WTC11 (cell line): Measurements from ENCODE around the gene JADE2. TPM values are rescaled to one million over a fixed set of nuclear protein-coding genes. Genes with fewer than 3 reads are reported as not detected.

Source experiments
- CBFB ChIP-seq: sonication (generic); formaldehyde crosslinking; IDR thresholded peaks from 2 replicates; pipeline ENCODE4 v1.8.1; 2022; ENCODE audit warnings: mild to moderate bottlenecking, low read depth, missing genetic modification reagents
- ETV6 ChIP-seq: sonication (generic); formaldehyde crosslinking; IDR thresholded peaks from 2 replicates; pipeline ENCODE4 v1.8.1; 2022; ENCODE audit warnings: mild to moderate bottlenecking, missing genetic modification reagents
- FOXJ3 ChIP-seq: sonication (generic); formaldehyde crosslinking; IDR thresholded peaks from 2 replicates; pipeline ENCODE4 v1.9.0; 2021; ENCODE audit warnings: missing genetic modification reagents, mild to moderate bottlenecking, borderline replicate concordance
- FOXP1 ChIP-seq: sonication (generic); formaldehyde crosslinking; IDR thresholded peaks from 2 replicates; pipeline ENCODE4 v1.8.0; 2022; ENCODE audit warnings: missing genetic modification reagents, mild to moderate bottlenecking, moderate library complexity, borderline replicate concordance
- GTF2I ChIP-seq: fragments of 250-450 bp; sonication (Bioruptor Pico); conservative IDR thresholded peaks from 2 replicates; pipeline ENCODE4 v1.4.0; 2021; ENCODE audit warnings: mild to moderate bottlenecking
- KAT7 ChIP-seq: sonication (generic); formaldehyde crosslinking; IDR thresholded peaks from 2 replicates; pipeline ENCODE4 v1.8.1; 2023; ENCODE audit warnings: missing genetic modification reagents, mild to moderate bottlenecking, borderline replicate concordance
- MYBL2 ChIP-seq: sonication (generic); formaldehyde crosslinking; IDR thresholded peaks from 2 replicates; pipeline ENCODE4 v1.8.1; 2023; ENCODE audit warnings: mild to moderate bottlenecking, moderate library complexity, missing genetic modification reagents
- NR3C1 ChIP-seq: sonication (generic); formaldehyde crosslinking; conservative IDR thresholded peaks from 2 replicates; pipeline ENCODE4 v1.8.1; 2023; ENCODE audit warnings: low read depth, mild to moderate bottlenecking, missing genetic modification reagents
- RELA ChIP-seq: sonication (generic); formaldehyde crosslinking; IDR thresholded peaks from 2 replicates; pipeline ENCODE4 v1.8.1; 2022; ENCODE audit warnings: missing genetic modification reagents, mild to moderate bottlenecking, borderline replicate concordance
- RORB ChIP-seq: fragments of 250-450 bp; sonication (Bioruptor Pico); IDR thresholded peaks from 2 replicates; pipeline ENCODE4 v1.9.0; 2021; ENCODE audit warnings: mild to moderate bottlenecking
- TP53 ChIP-seq: sonication (generic); formaldehyde crosslinking; IDR thresholded peaks from 2 replicates; pipeline ENCODE4 v1.8.1; 2023; ENCODE audit warnings: mild to moderate bottlenecking, missing genetic modification reagents
- ZNF317 ChIP-seq: sonication (generic); formaldehyde crosslinking; IDR thresholded peaks from 2 replicates; pipeline ENCODE4 v1.8.1; 2023; ENCODE audit warnings: low read depth, mild to moderate bottlenecking, moderate library complexity, missing genetic modification reagents, borderline replicate concordance
- ZNF671 ChIP-seq: fragments of 250-450 bp; sonication (Bioruptor Pico); IDR thresholded peaks from 2 replicates; pipeline ENCODE4 v1.8.0; 2021; ENCODE audit warnings: mild to moderate bottlenecking
- total RNA-seq: library from RNA; stranded (reverse); gene quantifications from 3 replicates; pipeline ENCODE4 v1.2.3, GENCODE V29; 2021
- TF ChIP-seq, protein P1 (sequence below): sonication (generic); formaldehyde crosslinking; IDR thresholded peaks from 2 replicates; pipeline ENCODE4 v1.8.1; 2023; ENCODE audit warnings: mild to moderate bottlenecking, missing genetic modification reagents, moderate library complexity
- TF ChIP-seq, protein P2 (sequence below): sonication (generic); formaldehyde crosslinking; IDR thresholded peaks from 2 replicates; pipeline ENCODE4 v1.8.1; 2022; ENCODE audit warnings: mild to moderate bottlenecking, moderate library complexity, missing genetic modification reagents
- TF ChIP-seq, protein P3 (sequence below): sonication (generic); formaldehyde crosslinking; IDR thresholded peaks from 2 replicates; pipeline ENCODE4 v1.8.1; 2023; ENCODE audit warnings: mild to moderate bottlenecking, moderate library complexity, missing genetic modification reagents
- TF ChIP-seq, protein P4 (sequence below): sonication (generic); formaldehyde crosslinking; IDR thresholded peaks from 2 replicates; pipeline ENCODE4 v1.8.0; 2023; ENCODE audit warnings: missing genetic modification reagents, mild to moderate bottlenecking, borderline replicate concordance
- TF ChIP-seq, protein P5 (sequence below): fragments of 250-450 bp; sonication (Bioruptor Pico); IDR thresholded peaks from 2 replicates; pipeline ENCODE4 v1.9.0; 2021; ENCODE audit warnings: mild to moderate bottlenecking
- TF ChIP-seq, protein P6 (sequence below): sonication (generic); formaldehyde crosslinking; IDR thresholded peaks from 2 replicates; pipeline ENCODE4 v1.8.1; 2022; ENCODE audit warnings: missing genetic modification reagents, borderline replicate concordance
- TF ChIP-seq, protein P7 (sequence below): sonication (generic); formaldehyde crosslinking; IDR thresholded peaks from 2 replicates; pipeline ENCODE4 v1.8.0; 2022; ENCODE audit warnings: mild to moderate bottlenecking, missing genetic modification reagents
- TF ChIP-seq, protein P8 (sequence below): sonication (generic); formaldehyde crosslinking; IDR thresholded peaks from 2 replicates; pipeline ENCODE4 v1.8.1; 2022; ENCODE audit warnings: mild to moderate bottlenecking, missing genetic modification reagents, moderate library complexity, borderline replicate concordance
- TF ChIP-seq, protein P9 (sequence below): sonication (generic); formaldehyde crosslinking; IDR thresholded peaks from 2 replicates; pipeline ENCODE4 v1.8.0; 2022; ENCODE audit warnings: missing genetic modification reagents

The JADE2 gene
- total RNA-seq, 1 experiment from 2014 or later = 40.8 TPM

DNA sequence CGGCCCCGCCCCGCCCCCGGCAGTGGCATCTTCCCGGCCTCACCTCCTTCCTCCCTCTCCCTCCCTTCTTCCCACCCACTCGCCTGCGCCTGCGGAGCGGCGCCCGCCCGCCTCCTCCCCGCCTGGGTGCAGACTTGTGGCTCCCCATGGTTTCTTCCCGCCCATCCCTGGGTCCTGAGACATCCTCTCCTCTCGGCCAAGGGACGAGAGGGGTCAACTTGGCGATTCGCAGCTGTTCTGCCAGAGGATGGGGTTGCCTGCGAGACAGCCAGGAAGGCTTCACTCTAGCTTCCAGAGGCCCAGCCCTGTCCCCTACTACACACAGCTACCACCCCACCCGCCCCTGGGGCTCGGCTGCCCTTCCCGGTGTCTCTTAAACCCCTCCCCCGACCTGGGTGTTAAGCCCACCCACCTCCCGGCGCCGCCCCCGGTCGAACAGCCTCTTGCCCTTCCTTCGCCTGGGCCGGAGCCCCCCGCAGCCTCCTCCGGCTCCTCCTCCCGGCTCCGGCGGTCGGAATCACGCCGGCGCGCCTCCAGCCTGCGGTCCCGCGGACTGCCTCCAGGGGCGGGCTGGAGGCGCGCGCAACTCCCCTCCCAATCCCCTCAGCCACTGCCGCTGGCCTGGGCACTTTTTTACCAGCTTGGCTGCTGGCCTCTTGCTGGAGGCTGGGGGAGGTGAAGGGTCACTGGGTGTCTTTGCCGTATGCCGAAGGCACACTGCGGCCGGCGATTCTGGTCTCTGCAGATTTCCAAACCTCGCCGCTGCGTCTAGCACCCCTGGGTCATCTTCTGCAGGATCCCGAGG is 1.9 kb downstream of the JADE2 start (continued):
- no peak for TF ChIP-seq ZNF317 (CRISPR knock-in tag)
- TF ChIP-seq GTF2I (CRISPR knock-in tag) = no peak
- no peak for TF ChIP-seq FOXP1 (CRISPR knock-in tag)
- TF ChIP-seq, protein P1, sequence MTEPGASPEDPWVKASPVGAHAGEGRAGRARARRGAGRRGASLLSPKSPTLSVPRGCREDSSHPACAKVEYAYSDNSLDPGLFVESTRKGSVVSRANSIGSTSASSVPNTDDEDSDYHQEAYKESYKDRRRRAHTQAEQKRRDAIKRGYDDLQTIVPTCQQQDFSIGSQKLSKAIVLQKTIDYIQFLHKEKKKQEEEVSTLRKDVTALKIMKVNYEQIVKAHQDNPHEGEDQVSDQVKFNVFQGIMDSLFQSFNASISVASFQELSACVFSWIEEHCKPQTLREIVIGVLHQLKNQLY (CRISPR knock-in tag) = no peak
- TF ChIP-seq, protein P2, sequence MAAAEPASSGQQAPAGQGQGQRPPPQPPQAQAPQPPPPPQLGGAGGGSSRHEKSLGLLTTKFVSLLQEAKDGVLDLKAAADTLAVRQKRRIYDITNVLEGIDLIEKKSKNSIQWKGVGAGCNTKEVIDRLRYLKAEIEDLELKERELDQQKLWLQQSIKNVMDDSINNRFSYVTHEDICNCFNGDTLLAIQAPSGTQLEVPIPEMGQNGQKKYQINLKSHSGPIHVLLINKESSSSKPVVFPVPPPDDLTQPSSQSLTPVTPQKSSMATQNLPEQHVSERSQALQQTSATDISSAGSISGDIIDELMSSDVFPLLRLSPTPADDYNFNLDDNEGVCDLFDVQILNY = 0 out of 2 replicates have a peak, but pooled peaks have one; percentile 5
- TF ChIP-seq, protein P3, sequence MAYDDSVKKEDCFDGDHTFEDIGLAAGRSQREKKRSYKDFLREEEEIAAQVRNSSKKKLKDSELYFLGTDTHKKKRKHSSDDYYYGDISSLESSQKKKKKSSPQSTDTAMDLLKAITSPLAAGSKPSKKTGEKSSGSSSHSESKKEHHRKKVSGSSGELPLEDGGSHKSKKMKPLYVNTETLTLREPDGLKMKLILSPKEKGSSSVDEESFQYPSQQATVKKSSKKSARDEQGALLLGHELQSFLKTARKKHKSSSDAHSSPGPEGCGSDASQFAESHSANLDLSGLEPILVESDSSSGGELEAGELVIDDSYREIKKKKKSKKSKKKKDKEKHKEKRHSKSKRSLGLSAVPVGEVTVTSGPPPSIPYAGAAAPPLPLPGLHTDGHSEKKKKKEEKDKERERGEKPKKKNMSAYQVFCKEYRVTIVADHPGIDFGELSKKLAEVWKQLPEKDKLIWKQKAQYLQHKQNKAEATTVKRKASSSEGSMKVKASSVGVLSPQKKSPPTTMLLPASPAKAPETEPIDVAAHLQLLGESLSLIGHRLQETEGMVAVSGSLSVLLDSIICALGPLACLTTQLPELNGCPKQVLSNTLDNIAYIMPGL = 0 out of 2 replicates have a peak, but pooled peaks have one; percentile 3
- TF ChIP-seq, protein P4, sequence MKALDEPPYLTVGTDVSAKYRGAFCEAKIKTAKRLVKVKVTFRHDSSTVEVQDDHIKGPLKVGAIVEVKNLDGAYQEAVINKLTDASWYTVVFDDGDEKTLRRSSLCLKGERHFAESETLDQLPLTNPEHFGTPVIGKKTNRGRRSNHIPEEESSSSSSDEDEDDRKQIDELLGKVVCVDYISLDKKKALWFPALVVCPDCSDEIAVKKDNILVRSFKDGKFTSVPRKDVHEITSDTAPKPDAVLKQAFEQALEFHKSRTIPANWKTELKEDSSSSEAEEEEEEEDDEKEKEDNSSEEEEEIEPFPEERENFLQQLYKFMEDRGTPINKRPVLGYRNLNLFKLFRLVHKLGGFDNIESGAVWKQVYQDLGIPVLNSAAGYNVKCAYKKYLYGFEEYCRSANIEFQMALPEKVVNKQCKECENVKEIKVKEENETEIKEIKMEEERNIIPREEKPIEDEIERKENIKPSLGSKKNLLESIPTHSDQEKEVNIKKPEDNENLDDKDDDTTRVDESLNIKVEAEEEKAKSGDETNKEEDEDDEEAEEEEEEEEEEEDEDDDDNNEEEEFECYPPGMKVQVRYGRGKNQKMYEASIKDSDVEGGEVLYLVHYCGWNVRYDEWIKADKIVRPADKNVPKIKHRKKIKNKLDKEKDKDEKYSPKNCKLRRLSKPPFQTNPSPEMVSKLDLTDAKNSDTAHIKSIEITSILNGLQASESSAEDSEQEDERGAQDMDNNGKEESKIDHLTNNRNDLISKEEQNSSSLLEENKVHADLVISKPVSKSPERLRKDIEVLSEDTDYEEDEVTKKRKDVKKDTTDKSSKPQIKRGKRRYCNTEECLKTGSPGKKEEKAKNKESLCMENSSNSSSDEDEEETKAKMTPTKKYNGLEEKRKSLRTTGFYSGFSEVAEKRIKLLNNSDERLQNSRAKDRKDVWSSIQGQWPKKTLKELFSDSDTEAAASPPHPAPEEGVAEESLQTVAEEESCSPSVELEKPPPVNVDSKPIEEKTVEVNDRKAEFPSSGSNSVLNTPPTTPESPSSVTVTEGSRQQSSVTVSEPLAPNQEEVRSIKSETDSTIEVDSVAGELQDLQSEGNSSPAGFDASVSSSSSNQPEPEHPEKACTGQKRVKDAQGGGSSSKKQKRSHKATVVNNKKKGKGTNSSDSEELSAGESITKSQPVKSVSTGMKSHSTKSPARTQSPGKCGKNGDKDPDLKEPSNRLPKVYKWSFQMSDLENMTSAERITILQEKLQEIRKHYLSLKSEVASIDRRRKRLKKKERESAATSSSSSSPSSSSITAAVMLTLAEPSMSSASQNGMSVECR (CRISPR knock-in tag) = 0 out of 2 replicates have a peak, but pooled peaks have one; percentile 55
- TF ChIP-seq MYBL2 = no peak
- TF ChIP-seq, protein P5, sequence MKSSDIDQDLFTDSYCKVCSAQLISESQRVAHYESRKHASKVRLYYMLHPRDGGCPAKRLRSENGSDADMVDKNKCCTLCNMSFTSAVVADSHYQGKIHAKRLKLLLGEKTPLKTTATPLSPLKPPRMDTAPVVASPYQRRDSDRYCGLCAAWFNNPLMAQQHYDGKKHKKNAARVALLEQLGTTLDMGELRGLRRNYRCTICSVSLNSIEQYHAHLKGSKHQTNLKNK = no peak
- TF ChIP-seq, protein P6, sequence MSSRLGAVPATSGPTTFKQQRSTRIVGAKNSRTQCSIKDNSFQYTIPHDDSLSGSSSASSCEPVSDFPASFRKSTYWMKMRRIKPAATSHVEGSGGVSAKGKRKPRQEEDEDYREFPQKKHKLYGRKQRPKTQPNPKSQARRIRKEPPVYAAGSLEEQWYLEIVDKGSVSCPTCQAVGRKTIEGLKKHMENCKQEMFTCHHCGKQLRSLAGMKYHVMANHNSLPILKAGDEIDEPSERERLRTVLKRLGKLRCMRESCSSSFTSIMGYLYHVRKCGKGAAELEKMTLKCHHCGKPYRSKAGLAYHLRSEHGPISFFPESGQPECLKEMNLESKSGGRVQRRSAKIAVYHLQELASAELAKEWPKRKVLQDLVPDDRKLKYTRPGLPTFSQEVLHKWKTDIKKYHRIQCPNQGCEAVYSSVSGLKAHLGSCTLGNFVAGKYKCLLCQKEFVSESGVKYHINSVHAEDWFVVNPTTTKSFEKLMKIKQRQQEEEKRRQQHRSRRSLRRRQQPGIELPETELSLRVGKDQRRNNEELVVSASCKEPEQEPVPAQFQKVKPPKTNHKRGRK (CRISPR knock-in tag) = no peak
- TF ChIP-seq KAT7 (CRISPR knock-in tag) = no peak
- TF ChIP-seq RORB = no peak
- no peak for TF ChIP-seq CBFB (CRISPR knock-in tag)
- no peak for TF ChIP-seq FOXJ3
- no peak for TF ChIP-seq NR3C1 (CRISPR knock-in tag)
- no peak for TF ChIP-seq TP53 (CRISPR knock-in tag)
- TF ChIP-seq, protein P7, sequence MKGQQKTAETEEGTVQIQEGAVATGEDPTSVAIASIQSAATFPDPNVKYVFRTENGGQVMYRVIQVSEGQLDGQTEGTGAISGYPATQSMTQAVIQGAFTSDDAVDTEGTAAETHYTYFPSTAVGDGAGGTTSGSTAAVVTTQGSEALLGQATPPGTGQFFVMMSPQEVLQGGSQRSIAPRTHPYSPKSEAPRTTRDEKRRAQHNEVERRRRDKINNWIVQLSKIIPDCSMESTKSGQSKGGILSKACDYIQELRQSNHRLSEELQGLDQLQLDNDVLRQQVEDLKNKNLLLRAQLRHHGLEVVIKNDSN (CRISPR knock-in tag) = no peak
- TF ChIP-seq RELA (CRISPR knock-in tag) = no peak
- no peak for TF ChIP-seq ETV6 (CRISPR knock-in tag)
- TF ChIP-seq, protein P8, sequence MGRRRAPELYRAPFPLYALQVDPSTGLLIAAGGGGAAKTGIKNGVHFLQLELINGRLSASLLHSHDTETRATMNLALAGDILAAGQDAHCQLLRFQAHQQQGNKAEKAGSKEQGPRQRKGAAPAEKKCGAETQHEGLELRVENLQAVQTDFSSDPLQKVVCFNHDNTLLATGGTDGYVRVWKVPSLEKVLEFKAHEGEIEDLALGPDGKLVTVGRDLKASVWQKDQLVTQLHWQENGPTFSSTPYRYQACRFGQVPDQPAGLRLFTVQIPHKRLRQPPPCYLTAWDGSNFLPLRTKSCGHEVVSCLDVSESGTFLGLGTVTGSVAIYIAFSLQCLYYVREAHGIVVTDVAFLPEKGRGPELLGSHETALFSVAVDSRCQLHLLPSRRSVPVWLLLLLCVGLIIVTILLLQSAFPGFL = no peak
- TF ChIP-seq, protein P9, sequence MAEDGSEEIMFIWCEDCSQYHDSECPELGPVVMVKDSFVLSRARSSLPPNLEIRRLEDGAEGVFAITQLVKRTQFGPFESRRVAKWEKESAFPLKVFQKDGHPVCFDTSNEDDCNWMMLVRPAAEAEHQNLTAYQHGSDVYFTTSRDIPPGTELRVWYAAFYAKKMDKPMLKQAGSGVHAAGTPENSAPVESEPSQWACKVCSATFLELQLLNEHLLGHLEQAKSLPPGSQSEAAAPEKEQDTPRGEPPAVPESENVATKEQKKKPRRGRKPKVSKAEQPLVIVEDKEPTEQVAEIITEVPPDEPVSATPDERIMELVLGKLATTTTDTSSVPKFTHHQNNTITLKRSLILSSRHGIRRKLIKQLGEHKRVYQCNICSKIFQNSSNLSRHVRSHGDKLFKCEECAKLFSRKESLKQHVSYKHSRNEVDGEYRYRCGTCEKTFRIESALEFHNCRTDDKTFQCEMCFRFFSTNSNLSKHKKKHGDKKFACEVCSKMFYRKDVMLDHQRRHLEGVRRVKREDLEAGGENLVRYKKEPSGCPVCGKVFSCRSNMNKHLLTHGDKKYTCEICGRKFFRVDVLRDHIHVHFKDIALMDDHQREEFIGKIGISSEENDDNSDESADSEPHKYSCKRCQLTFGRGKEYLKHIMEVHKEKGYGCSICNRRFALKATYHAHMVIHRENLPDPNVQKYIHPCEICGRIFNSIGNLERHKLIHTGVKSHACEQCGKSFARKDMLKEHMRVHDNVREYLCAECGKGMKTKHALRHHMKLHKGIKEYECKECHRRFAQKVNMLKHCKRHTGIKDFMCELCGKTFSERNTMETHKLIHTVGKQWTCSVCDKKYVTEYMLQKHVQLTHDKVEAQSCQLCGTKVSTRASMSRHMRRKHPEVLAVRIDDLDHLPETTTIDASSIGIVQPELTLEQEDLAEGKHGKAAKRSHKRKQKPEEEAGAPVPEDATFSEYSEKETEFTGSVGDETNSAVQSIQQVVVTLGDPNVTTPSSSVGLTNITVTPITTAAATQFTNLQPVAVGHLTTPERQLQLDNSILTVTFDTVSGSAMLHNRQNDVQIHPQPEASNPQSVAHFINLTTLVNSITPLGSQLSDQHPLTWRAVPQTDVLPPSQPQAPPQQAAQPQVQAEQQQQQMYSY (CRISPR knock-in tag) = no peak
- no peak for TF ChIP-seq ZNF671 (CRISPR knock-in tag)
